GM20000 (cell line): Measurements from ENCODE around the gene RMRP.

ENCODE experiments used
- DNase-seq: peaks from one replicate; pipeline ENCODE4 v3.0.0; 2012; ENCODE audit warnings: low spot score
- CTCF ChIP-seq: IDR thresholded peaks from 2 replicates; pipeline ENCODE4 v1.5.1; 2012; ENCODE audit warnings: mild to moderate bottlenecking, control low read depth; ENCODE audit errors: extremely low read depth, missing control alignments

The RMRP gene

DNA sequence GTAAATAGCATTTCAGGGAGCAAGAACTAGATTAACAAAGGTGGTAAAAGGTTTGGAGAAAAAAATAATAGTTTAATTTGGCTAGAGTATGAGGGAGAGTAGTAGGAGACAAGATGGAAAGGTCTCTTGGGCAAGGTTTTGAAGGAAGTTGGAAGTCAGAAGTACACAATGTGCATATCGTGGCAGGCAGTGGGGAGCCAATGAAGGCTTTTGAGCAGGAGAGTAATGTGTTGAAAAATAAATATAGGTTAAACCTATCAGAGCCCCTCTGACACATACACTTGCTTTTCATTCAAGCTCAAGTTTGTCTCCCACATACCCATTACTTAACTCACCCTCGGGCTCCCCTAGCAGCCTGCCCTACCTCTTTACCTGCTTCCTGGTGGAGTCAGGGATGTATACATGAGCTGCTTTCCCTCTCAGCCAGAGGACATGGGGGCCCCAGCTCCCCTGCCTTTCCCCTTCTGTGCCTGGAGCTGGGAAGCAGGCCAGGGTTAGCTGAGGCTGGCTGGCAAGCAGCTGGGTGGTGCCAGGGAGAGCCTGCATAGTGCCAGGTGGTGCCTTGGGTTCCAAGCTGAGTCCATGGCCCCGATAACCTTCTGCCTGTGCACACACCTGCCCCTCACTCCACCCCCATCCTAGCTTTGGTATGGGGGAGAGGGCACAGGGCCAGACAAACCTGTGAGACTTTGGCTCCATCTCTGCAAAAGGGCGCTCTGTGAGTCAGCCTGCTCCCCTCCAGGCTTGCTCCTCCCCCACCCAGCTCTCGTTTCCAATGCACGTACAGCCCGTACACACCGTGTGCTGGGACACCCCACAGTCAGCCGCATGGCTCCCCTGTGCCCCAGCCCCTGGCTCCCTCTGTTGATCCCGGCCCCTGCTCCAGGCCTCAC, 15.6 kb upstream of the RMRP start, which contains the start of gene CA9:
TSS of gene CA9 (plus strand) at position 797 of the 893 bp plus-strand sequence. CDS start at position 829, 32 bp downstream.
- DNase-seq: no peak
- no peak for TF ChIP-seq CTCF

GRCh38 chr9:35669331-35670145, 11.7 kb upstream of the RMRP start:
- DNase-seq: no peak
- no peak for TF ChIP-seq CTCF

- DNase-seq: no peak
- TF ChIP-seq CTCF: no peak
Observed at GRCh38 chr9:35667939-35668338, 10.1 kb upstream of the RMRP start.

GRCh38 chr9:35666549-35666948, 8.7 kb upstream of the RMRP start:
- no peak for TF ChIP-seq CTCF
- no peak for DNase-seq

GRCh38 chr9:35666045-35666444, 8.2 kb upstream of the RMRP start:
- DNase-seq: no peak
- no peak for TF ChIP-seq CTCF

- TF ChIP-seq CTCF: no peak
- no peak for DNase-seq
Observed at GRCh38 chr9:35665471-35665818, 7.6 kb upstream of the RMRP start.
